Activated naive CD4-positive, alpha-beta T cell treated with anti-CD3 and anti-CD28 coated beads, Interleukin-2, amount 10 ng/mL, durations not matched to agents 7 days and 5 days (primary cell): ENCODE measurements around the gene COL6A3.

Experiments used
- CTCF ChIA-PET: fragments of 350-600 bp; sonication (Branson Sonifier 250); formaldehyde crosslinking; loops from one replicate; lab custom pipeline; 2021; ENCODE audit warnings: antibody characterized with exemption; lab: Charles Lee
- DNase-seq: peaks from one replicate; pipeline ENCODE4 v3.0.0-alpha.2; 2020
- H3K27ac Mint-ChIP-seq: one replicate; pipeline ENCODE4 v1.8.0; 2021; ENCODE audit warnings: mild to moderate bottlenecking, moderate library complexity, mixed read lengths
- H3K27me3 Mint-ChIP-seq: one replicate; pipeline ENCODE4 v1.8.0; 2021; ENCODE audit warnings: mild to moderate bottlenecking, mixed read lengths
- H3K36me3 Mint-ChIP-seq: one replicate; pipeline ENCODE4 v1.8.0; 2021; ENCODE audit warnings: mixed read lengths
- H3K4me1 Mint-ChIP-seq: one replicate; pipeline ENCODE4 v1.8.0; 2021; ENCODE audit warnings: mixed read lengths
- H3K4me3 Mint-ChIP-seq: one replicate; pipeline ENCODE4 v1.8.0; 2021; ENCODE audit warnings: mild to moderate bottlenecking, moderate library complexity, mixed read lengths
- H3K9me3 Mint-ChIP-seq: one replicate; pipeline ENCODE4 v1.8.0; 2021; ENCODE audit warnings: mixed read lengths

COL6A3 gene

DNA sequence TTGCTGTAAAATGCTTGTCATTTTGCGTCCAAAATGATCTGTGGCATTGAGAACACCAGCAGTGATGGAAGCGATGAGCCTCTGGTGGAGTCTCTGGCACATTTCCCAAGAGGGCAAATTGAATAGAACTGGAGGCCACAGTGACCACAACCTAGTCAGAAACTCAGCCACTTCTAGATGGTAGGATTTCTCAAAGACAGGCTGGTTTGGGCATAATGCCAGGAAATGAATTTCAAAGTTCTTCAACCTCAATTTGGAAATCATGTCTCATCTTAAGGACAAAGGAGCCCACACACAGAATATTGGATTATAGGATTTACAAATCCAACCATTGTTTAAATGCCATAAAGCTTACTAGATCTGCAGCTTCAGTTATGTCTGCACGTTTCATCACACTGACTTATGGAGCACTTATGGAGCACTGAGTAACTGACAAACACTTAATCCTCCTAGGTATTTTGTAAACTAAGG is 132.1 kb downstream of the COL6A3 start:
- CTCF ChIA-PET = no interaction called here
- no peak for DNase-seq
- Mint-ChIP-seq H3K27ac (no peak overlapping the region), H3K27me3 (peaks cover 7% of the 10 kb centered on the region), H3K4me3 (no peak overlapping the region), H3K4me1 (no peaks in the 10 kb centered on the region), H3K9me3 (no peaks in the 10 kb centered on the region), H3K36me3 (no peaks in the 10 kb centered on the region)

DNA sequence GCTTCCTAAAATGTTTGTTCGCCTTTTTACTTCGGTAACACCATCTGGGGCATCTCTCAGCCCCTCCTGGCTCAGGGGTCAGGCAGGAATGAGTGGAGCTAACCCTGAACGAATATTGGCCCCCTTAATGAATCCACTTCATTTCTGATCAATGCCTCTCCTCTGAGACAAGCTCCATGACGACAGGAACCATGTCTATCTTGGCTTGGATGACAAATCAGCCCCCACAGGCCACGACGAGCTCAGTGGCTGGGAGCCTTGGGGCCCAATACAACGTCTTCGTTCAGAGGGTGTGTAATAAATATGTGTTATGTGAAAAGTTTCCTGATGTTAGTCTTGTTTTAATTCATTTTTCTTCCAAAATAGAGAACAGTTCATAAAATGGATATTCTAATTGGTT is 133.0 kb downstream of the COL6A3 start:
- DNase-seq = no peak
- no peaks in the 10 kb centered on the region for H3K4me1 Mint-ChIP-seq
- no peak overlapping the region for H3K4me3 Mint-ChIP-seq
- no peaks in the 10 kb centered on the region for H3K9me3 Mint-ChIP-seq
- no peaks in the 10 kb centered on the region for H3K36me3 Mint-ChIP-seq
- no peak overlapping the region for H3K27ac Mint-ChIP-seq
- H3K27me3 Mint-ChIP-seq = peaks cover 7% of the 10 kb centered on the region
- CTCF ChIA-PET = no interaction called here

DNA sequence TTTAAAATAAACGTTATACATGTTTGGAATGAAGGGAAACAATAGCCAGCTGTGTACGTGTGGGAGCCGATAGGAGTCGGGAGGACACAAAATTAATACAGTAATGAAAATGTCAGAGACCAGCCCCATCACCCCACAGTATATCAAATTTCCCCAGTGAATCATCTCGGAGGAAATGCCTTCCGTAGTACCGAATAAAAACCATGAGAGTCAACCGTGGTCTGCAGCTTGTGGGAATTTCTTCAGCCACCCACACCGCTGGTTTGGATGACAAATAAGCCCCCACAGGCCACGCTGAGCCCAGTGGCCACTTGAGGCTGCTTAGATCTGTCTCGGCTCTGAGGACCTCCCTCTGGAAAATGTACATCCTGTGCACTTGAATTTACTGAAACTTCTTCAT is 133.7 kb downstream of the COL6A3 start:
- no peak overlapping the region for H3K4me3 Mint-ChIP-seq
- H3K9me3 Mint-ChIP-seq = no peaks in the 10 kb centered on the region
- H3K36me3 Mint-ChIP-seq = no peaks in the 10 kb centered on the region
- CTCF ChIA-PET = interaction anchor here (1.0 kb wide), 1 partner anchor 105 kb away, joined by 3 read pairs; no protein-coding TSS in a partner anchor
- DNase-seq = no peak
- H3K27ac Mint-ChIP-seq = no peak overlapping the region
- H3K27me3 Mint-ChIP-seq = peaks cover 7% of the 10 kb centered on the region
- no peaks in the 10 kb centered on the region for H3K4me1 Mint-ChIP-seq

DNA sequence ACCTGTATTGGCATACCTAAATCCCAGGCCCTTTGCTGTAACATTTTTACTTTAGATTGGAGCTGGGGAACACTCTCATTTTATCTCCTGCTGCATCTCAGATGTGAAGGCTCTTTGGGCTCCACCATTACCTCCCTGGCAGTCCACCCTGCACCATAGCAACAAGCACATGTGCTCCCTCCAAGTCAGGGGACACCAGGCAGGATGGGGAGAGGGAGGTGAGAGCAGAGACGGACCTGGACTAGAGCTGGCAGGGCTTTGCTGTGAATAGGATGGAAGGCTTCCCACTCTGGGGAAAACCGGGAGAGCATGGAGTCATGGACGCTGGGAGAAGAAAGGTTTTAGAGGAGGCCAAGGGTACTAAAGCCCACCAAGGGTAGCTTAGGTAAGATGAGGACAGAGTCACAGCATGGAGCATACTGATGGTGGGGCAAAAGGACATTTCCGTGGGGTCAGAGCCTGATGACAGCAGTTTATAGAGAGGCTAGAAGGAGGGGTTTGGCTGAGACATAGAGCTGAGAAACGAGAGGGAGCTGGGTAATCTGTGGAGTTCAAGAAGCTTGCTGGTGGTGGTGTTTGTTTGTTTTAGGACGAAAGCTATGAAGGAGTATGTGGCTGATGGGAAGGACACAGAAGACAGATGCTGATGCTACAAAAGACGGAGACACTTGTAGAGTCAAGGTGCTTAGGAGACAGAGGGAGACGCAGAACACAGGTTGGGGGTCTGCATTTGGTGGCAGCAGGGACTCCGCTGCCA is 134.8 kb downstream of the COL6A3 start:
- Mint-ChIP-seq H3K27me3 (peaks cover 7% of the 10 kb centered on the region), H3K9me3 (no peaks in the 10 kb centered on the region), H3K4me3 (no peak overlapping the region), H3K36me3 (no peaks in the 10 kb centered on the region), H3K4me1 (no peaks in the 10 kb centered on the region), H3K27ac (no peak overlapping the region)
- DNase-seq = no peak
- CTCF ChIA-PET = interaction anchor here (1.0 kb wide), 1 partner anchor 106 kb away, joined by 3 read pairs; no protein-coding TSS in a partner anchor

DNA sequence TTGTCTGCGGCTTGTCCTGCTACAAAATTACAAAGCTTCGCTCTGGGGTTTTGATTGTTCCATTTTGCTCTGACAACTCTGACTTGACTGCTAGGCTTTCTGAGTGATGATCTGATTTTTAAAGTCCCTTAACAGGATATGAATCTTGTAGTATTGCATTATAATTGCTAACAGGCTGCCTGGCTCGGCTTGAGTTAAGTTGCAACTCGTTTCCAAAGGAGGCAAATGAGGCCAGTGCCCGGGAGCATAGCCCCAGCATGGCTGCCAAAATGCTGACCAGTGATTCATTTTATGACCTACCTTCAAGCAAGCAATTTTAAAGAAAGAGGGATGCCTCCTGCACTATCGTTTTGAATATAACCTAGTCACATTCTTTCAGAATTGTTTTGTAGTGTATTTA is 135.4 kb downstream of the COL6A3 start:
- H3K4me3 Mint-ChIP-seq = no peak overlapping the region
- no peak for DNase-seq
- peaks cover 7% of the 10 kb centered on the region for H3K27me3 Mint-ChIP-seq
- H3K9me3 Mint-ChIP-seq = no peaks in the 10 kb centered on the region
- no peaks in the 10 kb centered on the region for H3K36me3 Mint-ChIP-seq
- CTCF ChIA-PET = no interaction called here
- no peak overlapping the region for H3K27ac Mint-ChIP-seq
- H3K4me1 Mint-ChIP-seq = no peaks in the 10 kb centered on the region

DNA sequence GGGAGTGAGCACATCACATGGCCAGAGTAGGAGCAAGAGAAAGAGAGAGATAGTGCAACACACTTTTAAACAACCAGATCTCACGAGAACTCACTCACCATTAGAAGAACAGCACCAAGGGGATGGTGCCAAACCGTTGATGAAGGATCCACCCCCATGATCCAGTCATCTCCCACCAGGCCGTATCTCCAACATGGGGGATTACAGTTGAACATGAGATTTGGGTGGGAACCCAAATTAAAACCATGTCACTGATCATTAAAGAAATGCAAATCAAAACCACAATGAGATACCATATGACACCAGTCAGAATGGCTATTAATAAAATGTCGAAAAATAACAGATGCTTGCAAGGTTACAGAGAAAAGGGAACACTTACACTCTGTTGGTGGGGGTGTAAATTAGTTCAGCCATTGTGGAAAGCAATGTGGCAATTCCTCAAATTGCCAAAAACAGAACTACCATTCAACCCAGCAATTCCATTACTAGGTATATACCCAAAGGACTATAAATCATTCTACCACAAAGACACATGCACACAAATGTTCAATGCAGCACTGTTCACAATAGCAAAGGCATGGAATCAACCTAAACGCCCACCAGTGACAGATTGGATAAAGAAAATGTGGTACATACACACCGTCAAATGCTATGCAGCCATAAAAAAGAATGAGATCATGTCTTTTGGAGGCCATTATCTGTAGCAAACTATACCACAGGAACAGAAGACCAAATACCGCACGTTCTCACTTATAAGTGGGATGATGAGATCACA is 137.1 kb downstream of the COL6A3 start:
- Mint-ChIP-seq H3K27ac (no peak overlapping the region), H3K4me3 (no peak overlapping the region), H3K27me3 (peaks cover 7% of the 10 kb centered on the region), H3K4me1 (no peaks in the 10 kb centered on the region), H3K36me3 (no peaks in the 10 kb centered on the region), H3K9me3 (no peaks in the 10 kb centered on the region)
- CTCF ChIA-PET = no interaction called here
- DNase-seq = no peak
